Activated T-cell treated with anti-CD3 and anti-CD28 coated beads, Interleukin-2, amount 50 U/mL, for 24 hours (primary cell): Measurements from ENCODE around the gene PWWP3B.
"Not testable (repeated sequence)": the region's sequence is repeated elsewhere in the genome, so short reads cannot be mapped to it uniquely, and the experiment has no call there.

Source experiments
- DNase-seq: peaks from one replicate; pipeline ENCODE4 v3.0.0-alpha.2; 2020
- H3K27ac Mint-ChIP-seq: 2 replicates; pipeline ENCODE4 v1.8.0; 2020; ENCODE audit warnings: mild to moderate bottlenecking, mixed read lengths
- H3K27me3 Mint-ChIP-seq: 2 replicates; pipeline ENCODE4 v1.8.0; 2020; ENCODE audit warnings: mixed read lengths
- H3K36me3 Mint-ChIP-seq: 2 replicates; pipeline ENCODE4 v1.8.0; 2020; ENCODE audit warnings: low read depth, mixed read lengths
- H3K4me1 Mint-ChIP-seq: 2 replicates; pipeline ENCODE4 v1.8.0; 2020; ENCODE audit warnings: low read depth, mixed read lengths
- H3K4me3 Mint-ChIP-seq: 2 replicates; pipeline ENCODE4 v1.8.0; 2020; ENCODE audit warnings: mild to moderate bottlenecking, moderate library complexity, mixed read lengths
- H3K9me3 Mint-ChIP-seq: 2 replicates; pipeline ENCODE4 v1.8.0; 2020; ENCODE audit warnings: mixed read lengths

The PWWP3B gene

DNA sequence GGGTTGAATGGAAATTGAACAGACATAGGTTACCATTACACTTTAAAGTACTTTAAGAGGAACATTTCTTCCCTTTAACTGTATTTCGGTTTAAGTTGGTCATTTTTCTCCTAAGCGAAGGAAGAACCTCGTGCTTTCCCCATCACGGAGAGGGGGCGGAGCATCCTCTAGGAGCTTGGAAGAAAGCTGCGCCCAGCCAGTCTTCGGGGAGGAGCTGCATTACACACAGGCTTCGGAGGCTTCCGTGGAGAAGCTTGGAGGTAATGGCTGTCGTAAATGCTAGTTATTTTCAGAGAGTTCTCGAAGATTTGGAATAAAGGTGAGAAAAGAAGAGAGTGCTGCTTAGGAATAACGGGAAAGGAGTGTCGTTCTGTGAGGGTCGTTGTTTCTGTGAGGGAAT, at the start of gene PWWP3B:
Gene PWWP3B (plus strand): TSS at position 199 of the 400 bp plus-strand sequence. CDS start 37,128 bp downstream, outside the sequence.
- Mint-ChIP-seq H3K27me3 (peaks cover 13% of the 10 kb centered on the region), H3K4me1 (no peaks in the 10 kb centered on the region), H3K4me3 (no peak within 1 kb of the TSS), H3K27ac (no peak within 1 kb of the TSS), H3K9me3 (no peaks in the 10 kb centered on the region), H3K36me3 (no peaks in the 10 kb centered on the region)
- DNase-seq: no peak

DNA sequence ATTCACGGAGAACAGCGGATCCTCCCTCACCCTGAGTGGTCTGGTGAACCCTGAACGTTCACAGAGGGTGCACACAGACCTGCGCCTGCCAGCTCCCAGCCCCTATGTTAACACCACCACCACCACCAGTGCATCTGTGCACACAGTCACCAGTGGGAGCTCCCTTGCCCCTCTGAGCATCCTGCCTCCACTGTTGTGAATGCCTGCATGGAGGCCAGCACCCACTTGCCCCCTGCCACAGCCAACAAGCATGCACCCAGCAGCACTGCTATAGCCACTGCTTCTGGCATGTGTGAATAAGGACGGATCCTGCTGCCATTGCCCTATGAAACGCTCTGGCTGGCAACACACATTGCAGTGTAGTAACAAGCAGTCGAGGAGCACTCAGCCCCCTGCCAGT, 29.1 kb upstream of the PWWP3B start:
- Mint-ChIP-seq H3K4me3 (no peak overlapping the region), H3K9me3 (peaks cover 5% of the 10 kb centered on the region), H3K27ac (no peak overlapping the region), H3K36me3 (no peaks in the 10 kb centered on the region), H3K4me1 (no peaks in the 10 kb centered on the region), H3K27me3 (peaks cover 16% of the 10 kb centered on the region)
- no peak for DNase-seq

DNA sequence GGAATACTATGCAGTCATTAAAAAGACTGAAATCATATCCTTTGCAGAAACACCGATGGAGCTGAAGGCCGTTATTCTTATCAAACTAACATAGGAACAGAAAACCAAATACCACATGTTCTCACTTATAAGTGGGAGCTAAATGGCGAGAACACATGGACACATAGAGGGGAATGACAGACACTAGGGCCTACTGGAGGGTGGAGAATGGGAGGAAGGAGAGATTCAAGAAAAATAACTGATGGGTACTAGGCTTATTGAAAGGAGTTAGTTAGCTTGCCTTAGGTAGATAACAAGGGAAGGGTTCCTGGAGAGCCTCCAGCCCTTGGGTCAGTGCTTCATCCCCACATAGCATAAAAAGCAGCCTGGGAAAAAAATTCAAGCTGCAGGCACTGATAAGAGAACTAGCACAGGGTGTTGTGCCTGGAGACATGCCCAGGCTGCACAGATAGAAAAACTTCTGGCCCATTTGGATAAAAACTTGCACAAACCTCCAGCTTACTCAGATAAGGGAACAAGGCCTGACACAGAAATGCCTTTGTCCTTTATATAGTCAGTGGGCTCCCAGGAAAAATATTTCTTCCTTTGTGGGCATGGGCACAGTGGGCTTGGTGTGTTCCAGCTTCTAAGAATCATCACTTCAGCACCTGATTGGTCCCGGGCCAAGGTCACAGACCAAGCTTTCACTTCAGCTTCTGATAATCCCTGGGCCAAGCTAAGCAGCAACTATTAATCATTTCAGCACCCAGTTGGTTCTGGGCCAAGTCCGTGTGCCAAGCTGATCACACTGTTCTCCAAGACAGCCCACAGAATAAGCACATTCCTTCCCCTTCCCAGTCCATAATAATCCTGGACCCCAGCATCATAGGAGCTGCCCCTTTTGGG, 23.1 kb upstream of the PWWP3B start:
- no peaks in the 10 kb centered on the region for H3K4me1 Mint-ChIP-seq
- peaks cover 16% of the 10 kb centered on the region for H3K27me3 Mint-ChIP-seq
- no peak for DNase-seq
- no peaks in the 10 kb centered on the region for H3K36me3 Mint-ChIP-seq
- no peak overlapping the region for H3K27ac Mint-ChIP-seq
- H3K9me3 Mint-ChIP-seq: peaks cover 5% of the 10 kb centered on the region
- H3K4me3 Mint-ChIP-seq: no peak overlapping the region

DNA sequence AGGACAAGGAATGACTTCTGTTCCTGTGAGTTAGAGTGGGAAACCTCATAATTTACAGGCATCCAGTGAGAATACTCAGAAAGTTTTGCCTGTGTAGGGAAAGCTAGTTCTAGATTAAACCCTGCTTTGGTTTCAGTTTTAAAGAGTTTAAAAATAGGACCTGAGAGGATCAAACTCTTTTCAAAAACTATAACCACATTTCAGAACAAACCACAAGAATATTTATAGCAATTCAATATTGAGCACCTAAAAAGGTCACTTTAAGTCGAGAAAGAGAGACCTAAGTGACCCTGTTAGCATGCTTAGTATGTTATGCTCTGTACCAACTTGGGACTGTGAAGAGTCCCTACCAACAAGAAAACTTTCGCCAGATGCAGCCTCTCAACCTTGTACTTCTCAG, 17.4 kb upstream of the PWWP3B start:
- Mint-ChIP-seq H3K27ac (no peak overlapping the region), H3K27me3 (peaks cover 16% of the 10 kb centered on the region), H3K36me3 (no peaks in the 10 kb centered on the region), H3K4me1 (no peaks in the 10 kb centered on the region), H3K9me3 (no peaks in the 10 kb centered on the region), H3K4me3 (no peak overlapping the region)
- DNase-seq: no peak

DNA sequence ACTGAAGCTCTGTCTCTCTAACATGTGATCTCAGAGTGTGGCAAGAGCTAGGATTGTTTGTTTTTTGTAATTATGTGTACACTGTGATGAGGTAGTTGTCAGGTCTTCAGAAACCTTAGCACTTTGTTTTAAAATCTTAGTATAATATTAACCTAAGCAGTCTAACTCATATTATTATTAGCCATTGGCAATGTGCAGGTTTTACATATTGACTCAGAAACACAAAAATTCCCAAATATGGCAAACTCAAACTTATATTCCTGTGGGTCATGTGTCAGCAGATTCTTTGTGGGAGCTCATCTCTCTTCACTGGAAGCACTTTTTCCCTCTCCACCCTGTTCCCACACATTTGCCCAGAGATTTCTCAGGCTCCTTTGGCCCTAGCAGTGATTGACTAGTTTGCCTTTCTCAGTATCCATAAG, 8.2 kb upstream of the PWWP3B start:
- Mint-ChIP-seq H3K4me1 (no peaks in the 10 kb centered on the region), H3K27me3 (peaks cover 3% of the 10 kb centered on the region), H3K4me3 (no peak overlapping the region), H3K36me3 (no peaks in the 10 kb centered on the region), H3K9me3 (no peaks in the 10 kb centered on the region), H3K27ac (no peak overlapping the region)
- no peak for DNase-seq

DNA sequence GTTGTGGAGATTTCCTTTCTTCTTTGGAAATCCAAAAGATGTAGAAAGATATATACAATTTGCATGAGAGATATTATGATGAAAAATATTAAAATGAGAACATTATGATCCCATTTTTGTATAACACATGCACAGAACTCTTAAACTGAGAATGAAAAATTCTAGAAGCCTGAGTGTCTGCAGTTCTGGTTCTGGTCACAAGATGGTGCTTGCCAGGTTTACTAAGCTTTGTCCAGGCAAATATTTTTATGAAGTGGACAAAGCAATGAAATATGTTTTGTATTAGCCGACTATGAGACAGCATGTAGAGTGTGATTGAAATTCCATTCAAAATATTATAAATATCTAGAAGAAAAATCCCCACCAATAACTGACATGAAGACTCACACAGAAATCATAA, 2.2 kb downstream of the PWWP3B start:
- no peaks in the 10 kb centered on the region for H3K36me3 Mint-ChIP-seq
- H3K9me3 Mint-ChIP-seq: no peaks in the 10 kb centered on the region
- no peak overlapping the region for H3K4me3 Mint-ChIP-seq
- H3K27ac Mint-ChIP-seq: no peak overlapping the region
- no peak for DNase-seq
- no peaks in the 10 kb centered on the region for H3K4me1 Mint-ChIP-seq
- peaks cover 13% of the 10 kb centered on the region for H3K27me3 Mint-ChIP-seq

DNA sequence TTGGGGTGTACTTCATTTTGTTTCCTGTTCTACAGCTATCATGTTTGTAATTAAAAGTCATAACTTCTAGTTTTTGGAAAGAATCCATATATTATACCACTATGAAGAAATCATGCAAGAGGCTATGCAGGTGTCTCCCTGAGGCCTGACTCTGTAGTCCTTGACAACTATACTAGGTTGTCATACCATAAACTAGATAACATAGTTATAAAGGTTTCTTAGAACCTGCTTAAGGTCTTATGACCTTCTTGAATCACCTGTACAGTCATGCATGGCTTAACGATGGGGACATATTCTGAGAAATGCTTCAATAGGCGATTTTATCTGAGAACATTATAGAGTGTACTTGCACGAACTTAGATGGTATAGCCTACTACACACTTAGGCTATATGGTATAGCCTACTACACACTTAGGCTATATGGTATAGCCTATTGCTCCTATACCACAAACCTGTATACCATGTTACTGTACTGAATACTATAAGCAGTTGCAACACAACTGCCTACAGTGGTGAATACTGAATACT, 3.3 kb downstream of the PWWP3B start:
- no peak for DNase-seq
- Mint-ChIP-seq H3K27ac (no peak overlapping the region), H3K4me3 (no peak overlapping the region), H3K36me3 (no peaks in the 10 kb centered on the region), H3K27me3 (peaks cover 13% of the 10 kb centered on the region), H3K4me1 (no peaks in the 10 kb centered on the region), H3K9me3 (no peaks in the 10 kb centered on the region)

DNA sequence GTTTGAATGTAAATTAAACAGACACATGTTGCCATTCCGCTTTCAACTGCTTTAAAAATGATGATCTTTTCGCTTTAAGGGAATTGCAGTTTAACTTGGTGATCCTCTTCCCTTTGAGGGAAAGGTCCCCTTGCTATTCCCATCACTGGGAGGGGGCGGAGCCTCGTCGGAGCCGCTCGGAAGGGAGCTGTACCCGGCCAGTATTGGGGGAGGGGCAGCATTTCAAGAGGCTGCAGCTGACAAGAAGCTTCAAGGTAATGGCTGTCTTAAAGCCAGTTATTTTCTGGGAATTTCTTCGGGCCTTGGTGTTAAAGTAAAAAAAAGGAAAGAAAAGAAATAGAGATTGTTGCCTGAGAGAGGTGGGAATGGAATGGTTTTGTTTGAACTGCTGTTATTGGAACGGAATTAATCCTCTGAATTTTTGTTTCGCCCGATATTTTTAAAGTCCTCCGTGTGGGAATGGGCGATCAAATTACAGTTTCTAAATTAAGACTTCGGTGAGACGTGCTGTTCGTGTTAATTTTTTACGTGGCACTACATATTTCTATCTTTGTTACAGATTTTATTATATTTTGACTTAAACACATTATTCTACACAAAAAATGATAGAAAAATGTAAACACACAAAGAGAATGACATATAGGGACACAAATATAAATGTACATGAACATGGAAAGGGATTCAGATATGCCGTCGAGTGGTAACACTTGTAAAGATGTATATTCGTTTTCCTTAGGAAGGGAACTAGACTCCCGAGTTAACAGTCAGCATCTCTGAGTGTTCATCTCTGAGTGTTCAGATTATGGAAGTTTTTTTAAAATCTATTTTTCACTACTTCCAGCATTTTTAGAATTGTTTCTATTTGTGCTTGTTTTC, 9.2 kb downstream of the PWWP3B start:
- DNase-seq: no peak
- no peaks in the 10 kb centered on the region for H3K9me3 Mint-ChIP-seq
- H3K4me3 Mint-ChIP-seq: no peak overlapping the region
- H3K27me3 Mint-ChIP-seq: peaks cover 13% of the 10 kb centered on the region
- no peaks in the 10 kb centered on the region for H3K4me1 Mint-ChIP-seq
- H3K27ac Mint-ChIP-seq: no peak overlapping the region
- no peaks in the 10 kb centered on the region for H3K36me3 Mint-ChIP-seq

DNA sequence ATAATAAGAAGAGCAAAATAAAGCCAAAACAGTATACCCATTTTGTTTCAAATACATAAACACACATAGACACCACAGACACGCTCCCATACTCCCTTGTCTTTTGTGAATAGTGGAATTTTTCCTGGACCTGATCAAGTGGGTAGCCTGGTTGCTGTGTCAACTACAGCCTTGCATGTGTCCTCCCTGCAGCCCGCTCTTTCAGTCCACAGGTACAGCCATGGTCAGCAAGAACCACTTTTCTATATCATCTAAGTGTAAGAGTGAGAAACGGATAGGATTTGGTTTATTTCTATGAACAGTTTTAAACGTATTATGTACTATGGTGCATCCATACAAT, 9.8 kb downstream of the PWWP3B start:
- Mint-ChIP-seq H3K36me3 (no peaks in the 10 kb centered on the region), H3K27ac (no peak overlapping the region), H3K4me1 (no peaks in the 10 kb centered on the region), H3K4me3 (no peak overlapping the region), H3K9me3 (no peaks in the 10 kb centered on the region), H3K27me3 (peaks cover 13% of the 10 kb centered on the region)
- no peak for DNase-seq

DNA sequence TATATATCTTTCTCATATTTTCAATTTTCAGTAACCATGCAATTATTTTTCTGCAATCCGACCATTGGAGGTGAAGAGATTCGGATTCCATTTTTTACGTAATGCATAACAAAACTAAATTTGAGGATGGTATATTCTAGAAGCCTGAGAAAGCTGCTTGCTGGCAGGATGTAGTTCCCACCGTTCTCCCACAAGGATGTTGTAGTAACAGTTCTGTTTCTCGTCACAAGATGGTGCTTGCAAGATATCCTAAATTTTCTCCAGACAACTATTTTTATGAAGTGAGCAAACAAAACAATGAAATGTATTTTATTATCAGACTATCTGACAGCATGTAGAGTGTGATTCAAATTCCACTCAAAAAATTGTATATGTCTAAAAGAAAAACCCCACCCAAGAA, 10.7 kb downstream of the PWWP3B start:
- Mint-ChIP-seq H3K27me3 (peaks cover 13% of the 10 kb centered on the region), H3K27ac (no peak overlapping the region), H3K36me3 (no peaks in the 10 kb centered on the region), H3K9me3 (no peaks in the 10 kb centered on the region), H3K4me3 (no peak overlapping the region), H3K4me1 (no peaks in the 10 kb centered on the region)
- DNase-seq: no peak

DNA sequence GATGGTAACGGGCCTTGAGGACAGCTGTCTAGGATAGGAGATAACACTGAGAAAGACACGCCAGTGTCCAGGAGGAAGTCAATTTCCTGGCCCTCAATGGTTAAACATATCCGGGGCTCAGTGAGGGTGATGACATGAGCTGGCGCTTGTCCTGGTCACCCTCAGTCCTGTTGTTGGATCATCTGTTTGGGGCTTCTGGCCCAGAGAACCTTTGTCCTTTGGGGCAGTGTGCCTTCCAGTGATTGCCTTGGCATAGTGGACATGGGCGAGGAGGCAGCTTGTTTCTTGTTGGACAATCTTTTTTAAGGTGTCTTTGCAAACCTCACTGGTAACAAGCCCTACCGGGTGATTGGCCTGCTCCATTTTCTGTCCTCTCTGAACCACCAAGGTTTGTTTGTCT, 15.6 kb downstream of the PWWP3B start:
- not testable (repeated sequence) for H3K4me1 Mint-ChIP-seq, H3K9me3 Mint-ChIP-seq, H3K27ac Mint-ChIP-seq, H3K36me3 Mint-ChIP-seq, DNase-seq, H3K4me3 Mint-ChIP-seq, H3K27me3 Mint-ChIP-seq

DNA sequence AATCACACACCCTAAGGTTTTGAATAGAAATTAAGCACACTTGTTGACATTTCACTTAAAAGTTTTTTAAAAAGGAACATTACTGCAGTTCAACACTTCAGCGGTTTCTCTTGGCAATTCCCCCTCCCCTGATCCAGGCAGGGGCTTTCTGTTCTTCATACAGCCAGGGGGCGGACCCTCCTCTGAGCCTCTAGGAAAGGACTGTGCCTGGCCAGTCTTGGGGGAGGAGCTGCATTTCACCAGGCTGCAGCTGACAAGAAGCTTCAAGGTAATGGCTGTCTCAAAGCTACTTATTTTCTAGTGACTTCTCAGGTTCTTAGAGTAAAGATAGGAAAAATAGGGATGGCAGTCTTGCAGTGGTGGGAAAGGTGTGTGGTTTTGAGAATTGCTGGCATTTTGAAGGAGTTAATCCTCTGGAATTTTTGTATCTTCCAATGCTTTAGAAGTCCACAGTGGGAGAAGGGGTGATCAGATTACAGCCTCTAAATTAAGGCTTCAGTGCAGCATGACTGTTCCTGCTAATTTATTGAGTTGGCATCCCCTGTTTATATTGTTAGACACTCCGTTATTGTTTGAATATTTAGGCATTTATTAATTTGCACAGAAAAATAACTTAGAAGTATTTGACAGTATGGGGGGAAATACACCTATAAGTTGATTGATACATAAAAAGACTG, 33.5 kb downstream of the PWWP3B start:
- H3K9me3 Mint-ChIP-seq: no peaks in the 10 kb centered on the region
- no peaks in the 10 kb centered on the region for H3K4me1 Mint-ChIP-seq
- H3K4me3 Mint-ChIP-seq: no peak overlapping the region
- no peak for DNase-seq
- peaks cover 29% of the 10 kb centered on the region for H3K27me3 Mint-ChIP-seq
- no peaks in the 10 kb centered on the region for H3K36me3 Mint-ChIP-seq
- no peak overlapping the region for H3K27ac Mint-ChIP-seq

DNA sequence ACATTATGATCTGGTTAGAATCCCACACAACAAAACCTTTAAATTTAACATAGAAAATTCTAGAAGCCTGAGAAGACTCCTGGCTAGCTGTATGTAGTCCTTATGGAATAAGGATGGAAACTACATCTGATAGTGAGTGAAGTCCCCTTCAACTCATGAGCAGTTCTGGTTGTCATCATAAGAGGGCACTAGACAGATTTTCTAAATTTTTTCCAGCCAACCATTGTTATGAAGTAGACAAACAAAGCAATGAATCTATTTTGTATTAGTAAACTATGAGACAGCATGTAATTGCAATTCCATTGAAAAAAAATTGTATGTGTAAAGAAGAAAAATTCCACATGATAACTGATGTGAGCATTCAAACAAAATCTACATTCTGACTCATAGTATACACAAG, 35.2 kb downstream of the PWWP3B start:
- H3K36me3 Mint-ChIP-seq: no peaks in the 10 kb centered on the region
- no peak overlapping the region for H3K4me3 Mint-ChIP-seq
- no peak for DNase-seq
- no peaks in the 10 kb centered on the region for H3K9me3 Mint-ChIP-seq
- peaks cover 28% of the 10 kb centered on the region for H3K27me3 Mint-ChIP-seq
- H3K27ac Mint-ChIP-seq: no peak overlapping the region
- H3K4me1 Mint-ChIP-seq: no peaks in the 10 kb centered on the region

DNA sequence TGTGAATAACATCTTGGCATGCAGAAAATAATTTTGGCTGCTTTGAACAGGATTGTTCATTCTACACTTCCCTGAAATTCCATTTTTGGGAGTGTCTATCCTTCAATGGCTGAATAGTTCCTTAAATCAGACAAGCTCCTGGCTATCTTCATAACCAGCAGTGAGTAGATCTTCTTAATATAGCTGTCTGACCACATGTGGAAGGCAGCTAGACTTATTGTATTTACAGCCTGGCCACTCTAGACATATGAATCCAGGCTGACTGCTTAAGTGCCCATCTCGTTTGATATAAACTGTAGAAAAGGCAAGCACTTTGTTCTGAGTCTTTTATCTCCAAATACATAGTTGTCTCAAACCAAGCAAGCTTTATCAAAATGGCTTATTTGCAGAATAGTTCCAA, 40.0 kb downstream of the PWWP3B start:
- no peaks in the 10 kb centered on the region for H3K9me3 Mint-ChIP-seq

More for the DNA sequence above, 40.0 kb downstream of the PWWP3B start:
- H3K27me3 Mint-ChIP-seq: peaks cover 36% of the 10 kb centered on the region
- no peak overlapping the region for H3K27ac Mint-ChIP-seq
- no peak for DNase-seq
- no peaks in the 10 kb centered on the region for H3K36me3 Mint-ChIP-seq
- no peaks in the 10 kb centered on the region for H3K4me1 Mint-ChIP-seq
- no peak overlapping the region for H3K4me3 Mint-ChIP-seq
